ENCODE measurements around the gene ARL6IP6.

ARL6IP6 gene

DNA sequence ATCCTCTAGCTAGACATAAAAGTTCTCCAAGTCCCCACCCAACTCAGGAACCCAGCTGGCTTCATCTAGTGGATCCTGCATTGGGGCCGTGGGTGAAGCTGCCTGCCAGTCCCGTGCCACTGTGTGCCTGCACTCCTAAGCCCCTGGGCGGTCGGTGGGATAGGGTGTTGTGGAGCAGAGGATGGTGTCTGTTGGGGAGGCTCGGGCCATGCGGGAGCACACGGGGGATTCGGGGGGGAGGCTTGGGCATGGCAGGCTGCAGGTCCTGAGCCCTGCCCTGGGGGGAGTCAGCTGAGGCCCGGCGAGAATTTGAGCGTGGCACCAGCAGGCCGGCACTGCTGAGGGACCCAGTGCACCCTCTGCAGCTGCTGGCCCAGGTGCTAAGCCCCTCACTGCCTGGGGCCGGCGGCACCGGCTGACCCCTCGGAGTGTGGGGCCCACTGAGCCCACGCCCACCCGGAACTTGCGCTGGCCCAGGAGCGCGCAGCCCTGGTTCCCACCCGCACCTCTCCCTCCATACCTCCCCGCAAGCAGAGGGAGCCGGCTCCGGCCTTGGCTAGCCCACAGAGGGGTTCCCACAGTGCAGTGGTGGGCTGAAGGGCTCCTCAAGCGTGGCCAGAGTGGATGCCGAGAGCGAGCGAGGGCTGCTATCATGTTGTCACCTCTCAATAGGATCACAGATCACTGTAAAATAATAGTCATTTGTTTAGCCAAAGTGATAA is 86.4 kb downstream of the ARL6IP6 start:
- no peak for DNase-seq (ENCODE audit: low read depth)

DNA sequence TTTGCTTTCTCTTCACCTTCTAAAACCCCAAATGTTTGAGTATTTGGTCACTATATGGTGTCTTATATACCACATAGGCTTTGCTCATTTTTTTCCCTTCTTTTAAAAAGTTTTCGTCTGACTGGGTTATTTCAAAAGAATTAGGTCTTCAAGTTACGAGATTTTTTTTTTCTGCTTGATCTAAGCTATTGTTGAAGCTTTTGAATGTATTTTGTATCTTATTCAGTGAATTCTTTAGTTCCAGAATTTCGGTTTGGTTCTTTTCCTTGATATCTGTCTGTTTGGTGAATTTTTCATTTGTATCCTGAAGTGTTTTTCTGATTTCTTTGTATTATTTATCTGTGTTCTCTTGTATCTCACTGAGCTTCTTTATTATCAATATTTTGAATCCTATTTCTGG is 93.5 kb downstream of the ARL6IP6 start:
- no peak for DNase-seq (ENCODE audit: low read depth)
